Ureter (tissue), 1 donor: ENCODE measurements around the gene PCDHA1. TPM values are rescaled to one million over a fixed set of nuclear protein-coding genes. Genes with fewer than 3 reads are reported as not detected.

Experiments
- DNase-seq: peaks from one replicate; pipeline ENCODE4 v3.0.0-alpha.2; 2020; ENCODE audit warnings: low spot score
- total RNA-seq: library from RNA; stranded (reverse); gene quantifications from one replicate; pipeline ENCODE4 v1.2.4, GENCODE V29; 2023
- donor health status: DM: yes; HTN: yes; CAD: no.

Gene PCDHA1
- total RNA-seq, 1 donor from 2014 or later: not detected

DNA sequence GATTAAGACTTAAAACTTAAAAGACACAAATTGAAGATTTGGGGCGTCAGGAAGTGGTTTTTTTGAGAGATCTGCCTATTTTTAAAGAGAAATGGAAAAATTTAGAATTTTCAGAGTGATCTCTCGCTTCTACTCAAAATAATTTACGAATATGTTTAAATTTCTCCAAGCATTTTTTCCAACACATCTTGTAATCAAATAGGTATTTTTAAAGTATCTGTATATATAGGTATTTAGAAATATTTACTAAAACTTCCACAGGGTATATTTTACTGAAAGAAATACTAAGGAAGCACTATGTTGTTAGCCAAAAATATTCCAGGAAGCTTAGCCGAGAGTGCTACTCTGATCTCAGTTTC is 255.5 kb downstream of the PCDHA1 start:
- no peak for DNase-seq

DNA sequence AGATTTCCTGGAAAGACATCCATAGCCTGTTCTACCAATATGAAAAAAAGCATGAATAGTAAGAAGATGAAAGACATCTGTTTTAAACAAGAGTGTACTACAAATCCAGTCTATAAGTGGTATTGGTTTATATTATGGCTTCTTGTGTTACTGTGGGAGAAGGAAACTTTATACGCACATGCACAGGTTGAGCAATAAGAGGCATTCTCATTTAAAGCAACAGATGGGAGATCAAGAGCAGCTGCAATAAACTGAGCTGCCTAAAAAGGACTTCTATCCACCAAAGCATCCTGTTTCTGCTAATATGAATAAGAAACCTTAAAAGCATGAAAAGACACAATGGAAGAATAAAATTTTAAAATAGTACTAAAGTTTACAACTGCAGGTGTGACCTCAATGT is 256.6 kb downstream of the PCDHA1 start:
- no peak for DNase-seq

DNA sequence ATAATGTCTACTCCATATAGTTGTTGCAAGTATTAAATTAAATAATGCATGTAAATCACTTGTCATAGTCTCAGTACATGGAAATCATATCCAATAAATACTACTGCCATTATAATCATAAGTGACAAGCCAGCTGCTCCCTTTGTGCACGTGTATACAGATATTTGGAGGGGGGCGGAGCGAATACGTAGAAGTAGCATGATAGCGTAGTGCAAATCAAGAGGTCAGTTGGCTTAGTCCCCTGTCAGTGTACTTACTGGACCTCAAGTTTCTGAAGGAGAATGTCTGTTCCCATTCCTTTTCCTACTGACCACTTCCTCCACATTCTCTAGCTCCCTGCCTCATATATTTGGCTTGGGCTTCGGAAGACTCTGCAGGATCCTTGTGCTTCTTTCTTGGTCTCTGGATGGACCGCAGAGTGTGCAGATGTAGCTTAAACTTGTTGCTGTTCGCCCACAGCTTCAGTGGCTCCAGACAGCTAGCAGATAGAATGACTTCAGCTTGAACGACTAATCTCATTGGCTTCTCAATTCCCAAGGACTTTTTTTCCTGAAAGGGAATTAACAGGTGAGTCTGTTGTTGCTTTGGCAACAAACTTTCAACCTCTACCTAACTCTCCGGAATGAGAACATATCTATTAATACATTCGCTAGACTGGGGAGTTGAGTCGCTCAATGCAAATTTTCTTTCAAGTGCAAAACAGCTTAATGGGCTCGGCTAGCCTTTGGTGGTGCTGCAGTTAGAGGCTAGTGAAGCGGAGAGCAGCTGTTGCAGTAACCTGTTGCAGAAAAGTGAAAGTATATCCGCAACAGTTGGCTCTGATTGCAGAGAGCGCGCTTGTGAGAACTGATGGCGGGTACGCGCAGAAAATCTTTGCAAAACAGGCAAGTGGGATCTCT is 264.9 kb downstream of the PCDHA1 start, which contains the start of gene PCDHB1:
TSS of gene PCDHB1 (plus strand) at position 753 of the 899 bp plus-strand sequence. CDS start at position 850, 97 bp downstream.
- no peak for DNase-seq

DNA sequence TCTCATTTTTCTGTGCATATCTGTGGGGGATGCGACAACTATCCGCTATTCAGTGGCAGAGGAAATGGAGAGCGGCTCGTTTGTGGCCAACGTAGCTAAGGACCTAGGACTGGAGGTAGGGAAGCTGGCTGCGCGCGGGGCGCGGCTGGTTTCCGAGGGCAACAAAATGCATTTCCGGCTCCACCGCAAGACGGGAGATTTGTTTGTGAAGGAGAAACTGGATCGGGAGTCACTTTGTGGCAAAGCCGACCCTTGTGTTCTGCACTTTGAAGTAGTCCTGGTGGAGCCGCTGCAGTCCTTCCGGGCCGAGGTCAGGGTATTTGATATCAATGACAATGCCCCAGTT is 265.6 kb downstream of the PCDHA1 start:
- no peak for DNase-seq

Other genes with a start within 250 kb of the PCDHA1 start
- gene EIF4EBP3, start 238.5 kb upstream of the PCDHA1 start, total RNA-seq: 25.9 TPM
- gene SRA1, start 228.7 kb upstream of the PCDHA1 start, total RNA-seq: 37.8 TPM
- 31.9 TPM for gene APBB3, start 221.5 kb upstream of the PCDHA1 start, total RNA-seq
- 71.8 TPM for gene SLC35A4, start 221.3 kb upstream of the PCDHA1 start, total RNA-seq
- 17.3 TPM for gene CD14, start 153.0 kb upstream of the PCDHA1 start, total RNA-seq
- gene TMCO6, start 146.7 kb upstream of the PCDHA1 start, total RNA-seq: 24.1 TPM
- 48.1 TPM for gene NDUFA2, start 138.5 kb upstream of the PCDHA1 start, total RNA-seq
- gene IK, start 138.3 kb upstream of the PCDHA1 start, total RNA-seq: 78.8 TPM
- 26.3 TPM for gene WDR55, start 121.2 kb upstream of the PCDHA1 start, total RNA-seq
- gene DND1, start 112.6 kb upstream of the PCDHA1 start, total RNA-seq: 2.7 TPM
- 57.0 TPM for gene HARS1, start 94.8 kb upstream of the PCDHA1 start, total RNA-seq
- 34.0 TPM for gene HARS2, start 94.7 kb upstream of the PCDHA1 start, total RNA-seq
- gene ZMAT2, start 85.7 kb upstream of the PCDHA1 start, total RNA-seq: 58.5 TPM
- not detected for gene PCDHA2, start 8.7 kb downstream of the PCDHA1 start, total RNA-seq
- 0.31 TPM for gene PCDHA3, start 14.9 kb downstream of the PCDHA1 start, total RNA-seq
- gene PCDHA4, start 20.9 kb downstream of the PCDHA1 start, total RNA-seq: 1.5 TPM
- 0.49 TPM for gene PCDHA5, start 35.5 kb downstream of the PCDHA1 start, total RNA-seq
- gene PCDHA6, start 41.8 kb downstream of the PCDHA1 start, total RNA-seq: 0.96 TPM
- gene PCDHA7, start 48.1 kb downstream of the PCDHA1 start, total RNA-seq: 1.1 TPM
- not detected for gene PCDHA8, start 55.0 kb downstream of the PCDHA1 start, total RNA-seq
- 0.34 TPM for gene PCDHA9, start 62.2 kb downstream of the PCDHA1 start, total RNA-seq
- gene PCDHA10, start 69.8 kb downstream of the PCDHA1 start, total RNA-seq: 1.5 TPM
- gene PCDHA11, start 82.8 kb downstream of the PCDHA1 start, total RNA-seq: 0.57 TPM
- gene PCDHA12, start 89.2 kb downstream of the PCDHA1 start, total RNA-seq: 0.89 TPM
- gene PCDHA13, start 96.0 kb downstream of the PCDHA1 start, total RNA-seq: 0.42 TPM
- gene PCDHAC1, start 140.2 kb downstream of the PCDHA1 start, total RNA-seq: 0.47 TPM
- 4.0 TPM for gene PCDHAC2, start 180.3 kb downstream of the PCDHA1 start, total RNA-seq